A549 (cell line): ENCODE measurements around the gene MYL6. TPM values are rescaled to one million over a fixed set of nuclear protein-coding genes. Genes with fewer than 3 reads are reported as not detected.
A peak's percentile ranks its signal among the peaks of the same experiment; 100 is the strongest.

Source experiments
- ATAC-seq, 2 experiments: fragments of 200-7000 bp in 1 of 2; fragments of >200 bp in 1 of 2; cut with Nextera tagmentation in 1 of 2; cut with Tn5 transposase in 1 of 2; 3 replicates each; pipeline versions ENCODE4 v1.8.0 to v1.9.1; 2018 to 2020; ENCODE audit warnings: mild to moderate bottlenecking in 1 of 2, moderate library complexity in 1 of 2
- CTCF ChIA-PET: fragments of 300-600 bp; sonication (Branson Sonifier 250); formaldehyde crosslinking; extraction: SDS; loops from one replicate; lab custom pipeline; 2021; ENCODE audit warnings: antibody characterized with exemption, inconsistent platforms; lab: Yijun Ruan, JAX
- POLR2A ChIA-PET: fragments of 350-600 bp; formaldehyde crosslinking; extraction: SDS; loops from one replicate; lab custom pipeline; 2021; ENCODE audit warnings: antibody characterized with exemption, inconsistent platforms; lab: Yijun Ruan, JAX
- DNase-seq, 2 experiments: peaks; one replicate each; pipeline versions ENCODE4 v3.0.0 to v3.0.0-alpha.2; 2011 to 2016; ENCODE audit warnings: low read depth in 1 of 2, low spot score in 1 of 2
- FAIRE-seq: peaks from 2 replicates; lab custom pipeline; 2011; peaks lifted over from hg19 to GRCh38; lab: Jason Lieb, UNC
- H3K27ac ChIP-seq, 2 experiments: fragments of >200 bp; sonication (Bioruptor Twin); formaldehyde crosslinking; 3 replicates each; pipeline ENCODE4 v1.5.1; 2016 to 2017
- H3K4me1 ChIP-seq: fragments of >200 bp; sonication (Bioruptor Twin); formaldehyde crosslinking; 3 replicates; pipeline ENCODE4 v1.6.1; 2016
- H3K4me2 ChIP-seq: fragments of >200 bp; sonication (Bioruptor Twin); formaldehyde crosslinking; 3 replicates; pipeline ENCODE4 v1.6.1; 2016
- H3K4me3 ChIP-seq: fragments of >200 bp; sonication (Bioruptor Twin); formaldehyde crosslinking; 3 replicates; pipeline ENCODE4 v1.5.1; 2016
- H3K9me3 ChIP-seq: fragments of >200 bp; sonication (Bioruptor Twin); formaldehyde crosslinking; 3 replicates; pipeline ENCODE4 v1.6.1; 2016
- BCL3 ChIP-seq: fragments of >200 bp; sonication (Bioruptor Twin); formaldehyde crosslinking; IDR thresholded peaks from 3 replicates; pipeline ENCODE4 v1.6.1; 2016
- BHLHE40 ChIP-seq: IDR thresholded peaks from 2 replicates; pipeline ENCODE4 v1.6.1; 2012; ENCODE audit warnings: low read depth, low read length, inconsistent platforms
- CBX8 ChIP-seq: fragments of 200-600 bp; sonication (generic); IDR thresholded peaks from 2 replicates; pipeline ENCODE4 v1.6.1; 2016
- CHD2 ChIP-seq: fragments of 150-350 bp; IDR thresholded peaks from 2 replicates; pipeline ENCODE4 v1.6.1; 2014; ENCODE audit warnings: low read length; ENCODE audit not compliant: partially characterized antibody
- EHMT2 ChIP-seq: fragments of 200-600 bp; sonication (generic); IDR thresholded peaks from 2 replicates; pipeline ENCODE4 v1.6.1; 2016; ENCODE audit warnings: antibody characterized with exemption, low read depth, mild to moderate bottlenecking, moderate library complexity
- ELK1 ChIP-seq: fragments of 150-350 bp; IDR thresholded peaks from 2 replicates; pipeline ENCODE4 v1.6.1; 2014; ENCODE audit warnings: low read depth, mild to moderate bottlenecking, low read length
- FOSB ChIP-seq: fragments of 250-450 bp; sonication (Bioruptor Pico); IDR thresholded peaks from 2 replicates; pipeline ENCODE4 v1.5.0; 2020; ENCODE audit warnings: mild to moderate bottlenecking, moderate library complexity
- FOSL2 ChIP-seq, 2 experiments: fragments of 450-650 bp in 1 of 2; fragments of >200 bp in 1 of 2; sonication (Bioruptor Twin) in 1 of 2; formaldehyde crosslinking; IDR thresholded peaks; 2 replicates each; pipeline versions ENCODE4 v1.5.0 to v1.6.1; 2016 to 2020; ENCODE audit warnings: mild to moderate bottlenecking in 1 of 2, moderate library complexity in 1 of 2
- FOXS1 ChIP-seq: fragments of 250-450 bp; sonication (Bioruptor Pico); IDR thresholded peaks from 2 replicates; pipeline ENCODE4 v1.5.0; 2020; ENCODE audit warnings: mild to moderate bottlenecking, moderate library complexity
- GATA3 ChIP-seq: IDR thresholded peaks from 2 replicates; pipeline ENCODE4 v1.6.1; 2012; ENCODE audit warnings: borderline replicate concordance
- HEYL ChIP-seq: fragments of 250-450 bp; sonication (Bioruptor Pico); IDR thresholded peaks from 2 replicates; pipeline ENCODE4 v1.8.0; 2021; ENCODE audit warnings: mild to moderate bottlenecking, moderate library complexity
- HOXA7 ChIP-seq: fragments of 250-450 bp; sonication (Bioruptor Pico); IDR thresholded peaks from 2 replicates; pipeline ENCODE4 v1.5.0; 2020; ENCODE audit warnings: mild to moderate bottlenecking, moderate library complexity
- JUN ChIP-seq, 2 experiments: fragments of >200 bp; sonication (Bioruptor Twin); formaldehyde crosslinking; IDR thresholded peaks; 2 replicates in 1 of 2; 3 replicates in 1 of 2; pipeline ENCODE4 v1.6.1; 2016 to 2017
- KDM5A ChIP-seq: fragments of 200-600 bp; sonication (generic); IDR thresholded peaks from 2 replicates; pipeline ENCODE4 v1.6.1; 2016; ENCODE audit warnings: antibody characterized with exemption, mild to moderate bottlenecking
- MAFK ChIP-seq: fragments of 450-650 bp; IDR thresholded peaks from 2 replicates; pipeline ENCODE4 v1.6.1; 2014; ENCODE audit not compliant: partially characterized antibody
- MAX ChIP-seq: IDR thresholded peaks from 2 replicates; pipeline ENCODE4 v1.6.1; 2012
- MYC ChIP-seq: IDR thresholded peaks from 2 replicates; pipeline ENCODE4 v1.6.1; 2012; ENCODE audit warnings: mild to moderate bottlenecking, inconsistent platforms, low read length, improper control_type of control experiment, borderline replicate concordance
- NFE2L2 ChIP-seq: fragments of 150-350 bp; conservative IDR thresholded peaks from 2 replicates; pipeline ENCODE4 v1.6.1; 2014; ENCODE audit warnings: low read length
- NR3C1 ChIP-seq: fragments of >200 bp; sonication (Bioruptor Twin); formaldehyde crosslinking; IDR thresholded peaks from 3 replicates; pipeline ENCODE4 v1.6.1; 2017
- PBX3 ChIP-seq: IDR thresholded peaks from 2 replicates; pipeline ENCODE4 v1.6.1; 2012
- POLR2A ChIP-seq: IDR thresholded peaks from 2 replicates; pipeline ENCODE4 v1.6.1; 2012; ENCODE audit warnings: mild to moderate bottlenecking, low read length
- POLR2AphosphoS2 ChIP-seq: conservative IDR thresholded peaks from 2 replicates; pipeline ENCODE4 v1.6.1; 2012; ENCODE audit warnings: low read length, improper control_type of control experiment, inconsistent platforms
- RFX5 ChIP-seq: fragments of 450-650 bp; IDR thresholded peaks from 2 replicates; pipeline ENCODE4 v1.7.1; 2014; ENCODE audit warnings: antibody characterized with exemption, mild to moderate bottlenecking, moderate library complexity
- RNF2 ChIP-seq: fragments of 200-600 bp; sonication (generic); IDR thresholded peaks from 2 replicates; pipeline ENCODE4 v1.6.1; 2016; ENCODE audit warnings: low read depth, mild to moderate bottlenecking, antibody characterized with exemption, moderate library complexity, borderline replicate concordance
- TFCP2L1 ChIP-seq: fragments of 250-450 bp; sonication (Bioruptor Pico); IDR thresholded peaks from 2 replicates; pipeline ENCODE4 v1.5.0; 2021; ENCODE audit warnings: mild to moderate bottlenecking
- TP53 ChIP-seq: fragments of 250-450 bp; sonication (Bioruptor Pico); IDR thresholded peaks from 2 replicates; pipeline ENCODE4 v1.5.0; 2021; ENCODE audit warnings: mild to moderate bottlenecking, moderate library complexity
- USF2 ChIP-seq: fragments of 450-650 bp; IDR thresholded peaks from 2 replicates; pipeline ENCODE4 v1.6.1; 2014; ENCODE audit warnings: antibody characterized with exemption
- ZC3H11A ChIP-seq: fragments of 450-650 bp; IDR thresholded peaks from 2 replicates; pipeline ENCODE4 v1.6.1; 2014; ENCODE audit warnings: antibody characterized with exemption, mild to moderate bottlenecking
- ZNF302 ChIP-seq: fragments of 250-450 bp; sonication (Bioruptor Pico); IDR thresholded peaks from 2 replicates; pipeline ENCODE4 v1.9.0; 2021; ENCODE audit warnings: inconsistent platforms, mild to moderate bottlenecking, moderate library complexity
- ZSCAN20 ChIP-seq: fragments of 250-450 bp; sonication (Bioruptor Pico); IDR thresholded peaks from 2 replicates; pipeline ENCODE4 v1.8.0; 2022; ENCODE audit warnings: mild to moderate bottlenecking, moderate library complexity
- WGBS: methylation state at CpG from one replicate; pipeline ENCODE4 v1.1.6; 2017; ENCODE audit errors: missing lambda C conversion rate; 5-methylcytosine and 5-hydroxymethylcytosine counted together
- polyA plus RNA-seq, 4 experiments: library from polyadenylated mRNA; depleted of rRNA in 3 of 4; stranded (reverse); fragments of >200 nt; fragmentation: RNase III in 1 of 4; extraction: RNeasy Plus Mini Kit Qiagen cat#74134 plus additional on column Dnase treatment in 1 of 4; gene quantifications; 2 replicates in 3 of 4; 3 replicates in 1 of 4; pipeline ENCODE4 v1.2.3, GENCODE V29; 2011 to 2017
- TF ChIP-seq, protein P1 (sequence below): fragments of >200 bp; sonication (Bioruptor Twin); formaldehyde crosslinking; IDR thresholded peaks from 2 replicates; pipeline ENCODE4 v1.6.1; 2016
- TF ChIP-seq, protein P2 (sequence below): fragments of 250-450 bp; sonication (Bioruptor Pico); IDR thresholded peaks from 2 replicates; pipeline ENCODE4 v1.5.0; 2020; ENCODE audit warnings: low read depth, mild to moderate bottlenecking, moderate library complexity

The MYL6 gene
- polyA plus RNA-seq, 2 of the 4 experiments (the other 2 are of a cell fraction) = 2,307 to 3,268 TPM

- no peak for TF ChIP-seq GATA3
- TF ChIP-seq FOXS1 (CRISPR knock-in tag) = no peak
- TF ChIP-seq BCL3 = no peak
- TF ChIP-seq TP53 (CRISPR knock-in tag) = no peak
- no peak for TF ChIP-seq CBX8
- TF ChIP-seq, protein P1, sequence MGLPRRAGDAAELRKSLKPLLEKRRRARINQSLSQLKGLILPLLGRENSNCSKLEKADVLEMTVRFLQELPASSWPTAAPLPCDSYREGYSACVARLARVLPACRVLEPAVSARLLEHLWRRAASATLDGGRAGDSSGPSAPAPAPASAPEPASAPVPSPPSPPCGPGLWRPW = no peak
- TF ChIP-seq KDM5A = no peak
- no peak for TF ChIP-seq RFX5
- TF ChIP-seq ZSCAN20 (CRISPR knock-in tag) = peak; percentile 73; the same call in 1 of the 2 replicates
- no peak for TF ChIP-seq CHD2
- no peak for TF ChIP-seq ZC3H11A
- TF ChIP-seq EHMT2 = no peak
- TF ChIP-seq POLR2AphosphoS2 = no peak
- no peak for TF ChIP-seq NR3C1
- 0 out of 2 replicates have a peak, but pooled peaks have one; percentile 47 for TF ChIP-seq FOSB (CRISPR knock-in tag)
- TF ChIP-seq MYC = peak; percentile 45; the same call in 1 of the 2 replicates
- TF ChIP-seq BHLHE40 = no peak
- no peak; a peak in 1 of 5 replicates for TF ChIP-seq JUN (IDR thresholded peaks at IDR 0.05)
- no peak for TF ChIP-seq TFCP2L1 (CRISPR knock-in tag)
- no peak for TF ChIP-seq HOXA7 (CRISPR knock-in tag)
- no peak for TF ChIP-seq RNF2
Observed at GRCh38 chr12:56189918-56190694, 31.9 kb downstream of the MYL6 start (continued).

DNA sequence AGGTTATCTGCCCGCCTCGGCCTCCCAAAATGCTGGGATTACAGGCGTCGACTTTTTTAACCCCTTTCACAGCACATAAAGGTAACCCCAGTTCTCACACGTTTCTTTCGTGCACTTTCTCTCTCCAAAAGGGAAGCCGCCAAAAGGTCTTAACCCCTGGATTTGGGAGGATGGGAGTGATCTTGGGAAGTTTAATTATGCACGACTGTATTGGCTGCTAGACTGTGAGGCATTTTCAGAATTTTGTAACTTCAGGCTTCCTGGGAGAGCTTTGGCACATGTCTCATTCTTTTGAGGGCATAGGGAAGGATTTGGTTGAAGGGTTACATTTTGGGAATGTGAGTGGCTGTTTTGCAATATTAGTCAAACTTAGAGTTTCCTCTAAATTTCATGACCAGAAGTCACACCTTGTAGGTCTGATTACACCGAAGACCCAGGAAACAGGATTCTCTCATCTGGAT, 32.6 kb downstream of the MYL6 start:
- Histone ChIP-seq H3K9me3 (no peaks in the 10 kb centered on the region), H3K4me2 (peak overlapping the region; percentile 74), H3K4me3 (peak overlapping the region; percentile 81), H3K4me1 (peaks cover 13% of the 10 kb centered on the region), H3K27ac (peak overlapping the region; percentile 83 to 99)
- CTCF ChIA-PET = interaction anchor here (0.5 to 6.8 kb wide), 17 partner anchors 8 to 273 kb away, joined by 3 to 204 read pairs (median 13); partner anchors contain the start of genes ANKRD52, CNPY2, CS and ESYT1
- TF ChIP-seq EHMT2 (no peak), HEYL (CRISPR knock-in tag) (no peak), MAX (no peak), USF2 (no peak), ELK1 (no peak), ZNF302 (no peak), NFE2L2 (no peak), HOXA7 (CRISPR knock-in tag) (no peak), KDM5A (no peak), POLR2A (no peak), MAFK (no peak), FOSL2 (IDR thresholded peaks at IDR 0.05) (no peak), FOSL2 (CRISPR knock-in tag; IDR thresholded peaks at IDR 0.05) (no peak), PBX3 (no peak), RFX5 (no peak)
- TF ChIP-seq, protein P2, sequence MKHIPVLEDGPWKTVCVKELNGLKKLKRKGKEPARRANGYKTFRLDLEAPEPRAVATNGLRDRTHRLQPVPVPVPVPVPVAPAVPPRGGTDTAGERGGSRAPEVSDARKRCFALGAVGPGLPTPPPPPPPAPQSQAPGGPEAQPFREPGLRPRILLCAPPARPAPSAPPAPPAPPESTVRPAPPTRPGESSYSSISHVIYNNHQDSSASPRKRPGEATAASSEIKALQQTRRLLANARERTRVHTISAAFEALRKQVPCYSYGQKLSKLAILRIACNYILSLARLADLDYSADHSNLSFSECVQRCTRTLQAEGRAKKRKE (CRISPR knock-in tag) = no peak
- ATAC-seq (no peak), DNase-seq (peak; percentile 16 to 33), FAIRE-seq (no peak)
- POLR2A ChIA-PET = interaction anchor here (0.7 to 0.8 kb wide), 3 partner anchors 42 to 277 kb away, joined by 3 to 5 read pairs (median 4); no protein-coding TSS in a partner anchor
- WGBS = 36% methylated on average over 9 of the region's 9 CpGs
